Fibroblast of mammary gland (primary cell): Measurements from ENCODE around the gene OAS3.

Experiments
- DNase-seq: peaks from one replicate; pipeline ENCODE4 v3.0.0-alpha.2; 2010; ENCODE audit warnings: low read depth
- H3K4me3 ChIP-seq: 2 replicates; pipeline ENCODE4 v1.5.1; 2011; ENCODE audit warnings: low read depth, mild to moderate bottlenecking, low read length, moderate library complexity; ENCODE audit not compliant: control insufficient read depth
- CTCF ChIP-seq: conservative IDR thresholded peaks from 2 replicates; pipeline ENCODE4 v1.5.1; 2011; ENCODE audit warnings: low read depth, low read length, inconsistent platforms; ENCODE audit not compliant: control insufficient read depth, insufficient read depth

Gene OAS3

DNA sequence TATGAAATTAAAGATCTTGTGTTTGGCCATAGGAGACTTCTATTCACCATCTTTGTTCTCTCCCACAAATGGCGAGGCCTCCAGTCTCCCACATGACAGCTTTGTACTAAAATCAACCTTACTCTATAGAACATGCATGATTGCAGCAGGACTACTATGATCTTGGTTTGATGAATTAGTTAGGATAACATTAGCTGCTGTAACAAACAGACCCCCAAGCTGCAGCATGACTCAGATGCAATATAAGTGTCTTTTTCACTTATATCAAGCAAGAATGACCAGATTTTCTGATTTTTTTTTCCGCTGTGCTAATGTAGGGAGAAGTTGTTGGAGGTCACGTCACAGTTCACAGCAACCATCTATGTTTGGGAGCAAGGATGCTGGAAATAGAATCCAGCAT is 10.8 kb upstream of the OAS3 start:
- no peak overlapping the region for H3K4me3 ChIP-seq
- TF ChIP-seq CTCF, result no peak
- DNase-seq, result no peak

- no peak for TF ChIP-seq CTCF
- no peak overlapping the region for H3K4me3 ChIP-seq
- DNase-seq, result no peak
Observed at GRCh38 chr12:112927925-112928324, 10.3 kb upstream of the OAS3 start.

GRCh38 chr12:112928978-112929377 is 9.3 kb upstream of the OAS3 start:
- H3K4me3 ChIP-seq, result no peak overlapping the region
- no peak for DNase-seq
- TF ChIP-seq CTCF, result no peak

DNA sequence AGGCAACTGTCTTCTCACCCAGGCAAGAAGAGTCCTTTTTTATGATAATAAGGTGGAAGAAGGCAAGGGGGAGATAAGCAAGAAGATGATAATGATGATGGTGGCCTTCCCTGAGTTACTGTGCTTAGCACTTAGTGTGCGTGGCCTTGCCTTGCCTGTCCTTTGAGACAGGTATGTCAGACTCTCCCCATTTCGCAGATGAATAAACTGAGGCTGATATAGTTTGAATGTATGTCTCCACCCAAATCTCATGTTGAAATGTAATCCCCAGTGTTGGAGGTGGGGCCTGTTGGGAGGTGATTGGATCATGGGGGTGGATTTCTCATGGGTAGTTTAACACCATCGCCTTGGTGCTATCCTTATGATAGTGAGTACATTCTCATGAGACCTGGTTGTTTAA is 8.6 kb upstream of the OAS3 start:
- DNase-seq, result no peak
- no peak overlapping the region for H3K4me3 ChIP-seq
- no peak for TF ChIP-seq CTCF

DNA sequence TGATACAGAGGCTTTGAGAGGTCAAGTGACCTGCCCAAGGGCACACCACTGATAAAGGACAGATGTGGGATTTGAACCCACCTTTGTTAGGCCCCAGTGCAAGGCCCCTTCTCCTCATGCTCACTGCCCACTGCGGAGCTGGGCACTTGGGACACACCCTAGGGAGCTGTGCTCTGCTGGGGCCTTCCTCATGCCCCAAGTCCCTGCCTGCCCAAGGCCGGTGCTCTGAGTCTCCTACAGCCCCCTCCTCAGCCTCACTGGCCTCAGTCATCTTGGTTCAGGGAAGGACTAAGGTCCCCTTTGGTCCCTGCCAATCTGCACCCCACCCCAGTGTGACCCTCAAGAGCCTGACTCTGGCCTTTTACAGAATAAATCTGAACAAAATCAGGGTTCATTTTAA is 7.9 kb upstream of the OAS3 start:
- H3K4me3 ChIP-seq, result no peak overlapping the region
- no peak for DNase-seq
- TF ChIP-seq CTCF, result no peak

- TF ChIP-seq CTCF, result no peak
- no peak overlapping the region for H3K4me3 ChIP-seq
- no peak for DNase-seq
Observed at GRCh38 chr12:112932485-112933128, 5.7 kb upstream of the OAS3 start.

DNA sequence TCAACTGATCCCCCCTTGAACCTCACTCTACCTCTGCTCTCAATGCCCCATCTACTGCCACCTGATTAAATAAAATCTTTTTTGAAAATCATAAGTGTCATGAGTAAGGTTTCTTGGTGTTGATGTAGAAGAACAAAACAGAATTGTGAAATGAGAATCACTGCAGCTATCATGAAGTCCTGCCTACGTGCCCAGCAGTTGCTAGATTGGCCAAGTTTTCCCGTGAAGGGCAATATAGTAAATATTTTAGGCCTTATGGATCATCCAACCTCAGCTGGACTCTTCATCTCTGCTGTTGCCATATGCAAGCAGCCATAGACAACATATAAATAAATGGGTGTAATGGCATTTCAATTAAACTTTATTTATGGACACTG is 5.2 kb upstream of the OAS3 start:
- no peak for DNase-seq
- TF ChIP-seq CTCF, result no peak
- no peak overlapping the region for H3K4me3 ChIP-seq
